ENCODE data around the gene MYO16.

DNA sequence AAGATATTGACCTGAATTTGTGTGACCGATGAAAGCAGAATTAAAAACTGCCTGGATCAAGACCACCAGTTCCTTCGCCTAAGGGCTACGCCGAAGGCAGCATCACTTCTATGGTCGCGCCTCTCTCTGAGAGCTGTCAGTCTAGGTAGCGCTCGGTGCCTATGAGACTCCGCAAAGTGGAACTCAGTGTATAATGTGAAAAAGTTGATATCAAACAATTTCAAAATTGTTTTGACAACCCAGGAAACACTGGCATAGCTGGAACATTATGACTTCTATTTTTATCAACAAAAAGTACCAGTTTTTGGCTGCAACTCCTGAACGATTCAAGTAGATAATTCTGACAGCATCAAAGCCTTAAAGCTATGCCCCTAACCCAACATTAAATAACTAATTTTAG, 223.6 kb downstream of the MYO16 start:
- TF ChIP-seq GATA3 (IDR thresholded peaks at IDR 0.05; ENCODE audit: low read depth, low read length) (no peak), GATA2 (IDR thresholded peaks at IDR 0.05; ENCODE audit: low read depth, low read length) (no peak)
